Inferior parietal cortex (tissue), 1 donor: Measurements from ENCODE around the gene SNAI1.

ENCODE experiments used
- DNase-seq: peaks from one replicate; pipeline ENCODE4 v3.0.0-alpha.2; 2016; ENCODE audit errors: extremely low spot score

Gene SNAI1

DNA sequence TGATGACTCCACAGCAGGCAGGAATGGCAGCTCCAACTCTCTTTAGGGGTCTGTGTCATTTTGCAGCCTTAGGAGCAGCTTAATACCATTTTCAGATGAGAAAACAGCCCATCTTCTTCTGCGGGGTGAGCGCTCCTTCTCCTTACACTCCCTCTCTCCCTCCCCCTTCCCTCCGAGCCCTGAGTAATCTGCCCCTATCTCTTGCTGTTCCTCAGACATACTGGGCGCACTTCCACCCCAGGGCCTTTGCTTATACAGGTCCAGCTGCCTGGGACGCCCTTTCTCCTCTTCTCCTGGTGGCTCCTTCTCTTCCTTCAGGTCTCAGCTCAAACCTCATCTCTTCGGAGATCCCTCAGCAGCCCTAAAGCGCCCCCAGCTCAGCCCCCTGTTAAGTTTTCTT, 54.8 kb downstream of the SNAI1 start:
- no peak for DNase-seq

DNA sequence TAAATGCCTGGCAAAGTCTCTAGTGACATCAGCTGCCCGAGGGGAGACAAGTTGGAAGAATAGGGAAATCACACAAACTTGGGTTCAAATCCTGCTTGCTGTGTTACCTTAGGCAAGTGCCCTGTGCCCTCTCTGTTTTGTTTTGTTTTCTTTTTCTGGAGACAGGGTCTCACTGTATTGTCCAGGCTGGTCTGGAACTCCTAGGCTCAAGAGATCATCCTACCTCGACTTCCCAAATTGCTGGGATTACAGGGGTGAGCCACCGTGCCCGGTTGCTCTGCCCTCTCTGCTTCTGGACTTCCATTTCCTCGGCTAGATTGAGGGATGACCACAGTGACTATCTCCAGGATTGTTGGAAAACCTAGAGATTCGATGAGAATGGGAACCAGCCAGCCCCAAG, 55.4 kb downstream of the SNAI1 start:
- no peak for DNase-seq
